ENCODE results near the gene PAIP1.

DNA sequence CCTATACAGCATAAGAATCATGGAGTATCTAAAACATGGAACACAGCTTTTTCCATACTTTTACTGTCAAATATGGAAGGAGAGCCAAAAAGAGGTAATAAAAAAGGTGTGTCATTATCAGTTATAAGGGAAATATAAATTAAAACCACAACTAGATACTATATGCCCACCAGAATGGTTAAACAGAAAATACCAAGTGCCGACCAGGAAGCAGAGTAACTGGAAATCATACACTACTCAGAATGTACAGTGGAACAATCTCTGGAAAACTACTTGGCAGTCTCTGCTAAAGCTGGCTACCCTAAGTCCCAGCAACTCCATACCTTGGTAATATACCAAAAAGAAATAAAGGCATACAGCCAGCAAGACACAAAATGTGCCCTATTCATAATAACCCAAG is 2.4 kb downstream of the PAIP1 start:
- TF ChIP-seq CTCF (IDR thresholded peaks at IDR 0.05): no peak
- no peak for TF ChIP-seq POLR2A (IDR thresholded peaks at IDR 0.05)
